CD14-positive monocyte (primary cell): ENCODE results near the gene HYAL1. TPM values are rescaled to one million over a fixed set of nuclear protein-coding genes. Genes with fewer than 3 reads are reported as not detected.
A peak's percentile ranks its signal among the peaks of the same experiment; 100 is the strongest.

Experiments
- DNase-seq, 3 donors: peaks; one replicate each; pipeline ENCODE4 v3.0.0-alpha.2; 2011 to 2022
- H2AFZ ChIP-seq: 2 replicates; pipeline ENCODE4 v1.6.0; 2012; ENCODE audit warnings: mild to moderate bottlenecking, low read depth, low read length, inconsistent platforms; ENCODE audit not compliant: insufficient read depth, poor library complexity, severe bottlenecking
- H3K27ac ChIP-seq, 2 donors: 1 replicate in 1 of 2; 2 replicates in 1 of 2; pipeline ENCODE4 v1.5.1; 2012 to 2013; ENCODE audit warnings: low read length in 2 of 2, control low read depth in 1 of 2, inconsistent platforms in 1 of 2, low read depth in 1 of 2, mild to moderate bottlenecking in 1 of 2
- H3K27me3 ChIP-seq, 2 donors: one replicate each; pipeline versions ENCODE4 v1.6.0 to v1.6.1; 2011 to 2013; ENCODE audit warnings: low read length in 2 of 2; ENCODE audit not compliant: control insufficient read depth in 2 of 2, insufficient read depth in 2 of 2
- H3K36me3 ChIP-seq, 2 donors: replicated peaks in 1 of 2; 1 replicate in 1 of 2; 2 replicates in 1 of 2; pipeline versions ENCODE4 v1.5.1 to v1.6.1; 2012 to 2013; ENCODE audit warnings: low read length in 2 of 2, control low read depth in 1 of 2, inconsistent platforms in 1 of 2, mild to moderate bottlenecking in 1 of 2; ENCODE audit not compliant: insufficient read depth in 2 of 2, control insufficient read depth in 1 of 2
- H3K4me1 ChIP-seq, 2 donors: 1 replicate in 1 of 2; 2 replicates in 1 of 2; pipeline versions ENCODE4 v1.5.1 to v1.6.1; 2012 to 2013; ENCODE audit warnings: low read length in 2 of 2, control low read depth in 1 of 2, inconsistent platforms in 1 of 2, mild to moderate bottlenecking in 1 of 2, moderate library complexity in 1 of 2; ENCODE audit not compliant: insufficient read depth in 2 of 2, control insufficient read depth in 1 of 2
- H3K4me2 ChIP-seq: replicated peaks from 2 replicates; pipeline ENCODE3; 2012; ENCODE audit warnings: low read length, moderate library complexity, mild to moderate bottlenecking; ENCODE audit not compliant: poor library complexity, severe bottlenecking; ENCODE audit errors: extremely low read depth
- H3K4me3 ChIP-seq, 3 experiments: fragments of 200-600 bp in 1 of 3; sonication (generic) in 1 of 3; replicated peaks in 1 of 3; 1 replicate in 2 of 3; 2 replicates in 1 of 3; pipeline ENCODE4 v1.5.1; 2011 to 2013; ENCODE audit warnings: low read length in 3 of 3, mild to moderate bottlenecking in 3 of 3, control low read depth in 2 of 3, low read depth in 2 of 3, inconsistent platforms in 1 of 3, moderate library complexity in 1 of 3
- H3K79me2 ChIP-seq: 2 replicates; pipeline ENCODE4 v1.6.0; 2012; ENCODE audit warnings: mild to moderate bottlenecking, control low read depth, inconsistent platforms, low read length, moderate library complexity; ENCODE audit not compliant: insufficient read depth
- H3K9ac ChIP-seq: 2 replicates; pipeline ENCODE4 v1.6.0; 2017; ENCODE audit warnings: low read length, mild to moderate bottlenecking; ENCODE audit not compliant: insufficient read depth, poor library complexity, severe bottlenecking
- H3K9me3 ChIP-seq, 2 donors: replicated peaks in 1 of 2; 1 replicate in 1 of 2; 2 replicates in 1 of 2; pipeline versions ENCODE4 v1.5.1 to v1.6.1; 2012 to 2013; ENCODE audit warnings: low read length in 2 of 2, control low read depth in 1 of 2; ENCODE audit not compliant: control insufficient read depth in 1 of 2, insufficient read depth in 1 of 2
- H4K20me1 ChIP-seq: 2 replicates; pipeline ENCODE4 v1.6.0; 2012; ENCODE audit warnings: mild to moderate bottlenecking, low read length, control low read depth, moderate library complexity; ENCODE audit not compliant: insufficient read depth
- H3K27ac Mint-ChIP-seq, 7 donors: one replicate each; pipeline ENCODE4 v1.8.0; 2020; ENCODE audit warnings: mild to moderate bottlenecking in 7 of 7, mixed read lengths in 7 of 7, moderate library complexity in 6 of 7, inconsistent platforms in 2 of 7
- H3K27me3 Mint-ChIP-seq, 3 donors: one replicate each; pipeline ENCODE4 v1.8.0; 2021 to 2022; ENCODE audit warnings: low read depth in 3 of 3, mild to moderate bottlenecking in 3 of 3, mixed read lengths in 3 of 3, moderate library complexity in 3 of 3, inconsistent platforms in 1 of 3
- H3K36me3 Mint-ChIP-seq, 2 donors: one replicate each; pipeline ENCODE4 v1.8.0; 2020; ENCODE audit warnings: mixed read lengths in 2 of 2, inconsistent platforms in 1 of 2, mild to moderate bottlenecking in 1 of 2
- H3K4me1 Mint-ChIP-seq: one replicate; pipeline ENCODE4 v1.8.0; 2020; ENCODE audit warnings: mild to moderate bottlenecking, mixed read lengths
- H3K4me3 Mint-ChIP-seq, 2 donors: one replicate each; pipeline ENCODE4 v1.8.0; 2020; ENCODE audit warnings: mild to moderate bottlenecking in 2 of 2, mixed read lengths in 2 of 2, moderate library complexity in 1 of 2
- H3K9me3 Mint-ChIP-seq, 7 donors: one replicate each; pipeline ENCODE4 v1.8.0; 2020 to 2022; ENCODE audit warnings: mixed read lengths in 7 of 7, mild to moderate bottlenecking in 6 of 7, moderate library complexity in 6 of 7, inconsistent platforms in 2 of 7
- WGBS: methylation state at CpG from one replicate; pipeline ENCODE4 v1.1.5; 2013; ENCODE audit warnings: missing lambda C conversion rate; ENCODE audit not compliant: insufficient coverage; 5-methylcytosine and 5-hydroxymethylcytosine counted together
- intact Hi-C, 2 donors: fragments of 100-400 bp; cut with micrococcal nuclease; formaldehyde crosslinking; loops; one replicate each; pipeline versions ENCODE4 v1.15.0 to v1.15.1; 2023
- polyA plus RNA-seq, 3 donors: library from polyadenylated mRNA; depleted of rRNA in 1 of 3; unstranded in 2 of 3; stranded (reverse) in 1 of 3; fragments of 300-500 nt in 2 of 3; fragments of >200 nt in 1 of 3; fragmentation: Illumina TruSeq in 2 of 3; gene quantifications; 1 replicate in 2 of 3; 2 replicates in 1 of 3; pipeline ENCODE4 v1.2.3, GENCODE V29; 2012 to 2021
- TF ChIP-seq, protein P1 (sequence below): fragments of 200-600 bp; IDR thresholded peaks from one replicate; pipeline ENCODE4 v1.8.0; 2022; ENCODE audit warnings: antibody characterized with exemption, mild to moderate bottlenecking

Gene HYAL1
- polyA plus RNA-seq, 3 donors: 0.57 TPM; not detected in 2

DNA sequence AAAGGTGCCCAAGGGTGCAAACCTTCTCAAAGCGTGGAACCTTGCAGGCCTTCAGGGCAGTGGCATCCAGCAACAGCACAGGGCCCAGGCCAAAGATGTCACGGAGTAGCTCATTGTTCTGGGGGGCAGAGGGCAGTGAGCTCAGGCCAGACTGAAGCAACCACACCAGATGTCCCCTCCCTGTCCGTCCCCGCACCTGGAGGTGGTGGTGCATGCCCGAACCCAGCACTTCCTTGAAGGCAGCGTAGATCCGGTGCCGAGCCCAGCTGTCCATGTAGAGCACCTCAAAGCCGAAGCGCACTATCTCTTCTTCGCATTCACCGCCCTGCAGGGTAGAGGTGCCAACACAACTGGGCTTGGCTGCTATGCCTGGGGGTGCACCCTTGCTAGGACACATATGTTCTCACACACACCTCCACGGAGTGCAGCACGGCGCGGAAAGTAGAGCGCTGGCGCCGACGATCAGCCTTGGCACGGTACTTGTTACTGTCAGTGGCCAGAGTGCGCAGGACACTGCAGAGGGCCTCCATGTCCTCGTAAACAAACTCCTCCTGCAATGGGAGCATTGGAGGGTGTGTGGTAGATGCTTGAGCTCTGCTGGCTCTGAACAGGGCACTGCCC lies 14.9 kb downstream of the HYAL1 start:
- H3K4me3 Mint-ChIP-seq: no peak overlapping the region
- 99% methylated on average over 21 of the region's 23 CpGs for WGBS

DNA sequence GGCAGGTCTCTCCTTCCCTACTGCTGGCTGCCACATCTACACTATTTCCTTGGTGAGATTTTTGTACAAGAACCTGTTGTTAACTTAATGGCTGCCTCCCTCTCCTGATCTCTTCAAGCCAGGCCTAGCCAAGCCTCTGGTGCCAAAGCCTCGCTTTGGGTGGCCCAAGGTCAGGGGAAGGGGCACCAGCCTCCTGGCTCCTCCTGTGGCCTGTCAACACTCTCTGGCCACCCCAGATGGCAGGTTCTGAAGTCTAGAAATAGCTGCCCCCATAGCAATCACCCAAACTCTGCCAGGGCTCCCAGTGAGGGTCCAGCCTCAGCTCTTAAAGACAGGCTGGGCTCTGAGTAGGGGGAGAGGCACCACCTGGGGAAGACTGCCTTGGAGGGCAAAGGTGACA lies 16.1 kb downstream of the HYAL1 start:
- no peaks in the 10 kb centered on the region for H4K20me1 ChIP-seq
- H3K4me1 ChIP-seq: peaks cover 9 to 13% of the 10 kb centered on the region in 2 donors

More for the DNA sequence above, 14.9 kb downstream of the HYAL1 start:
- peak in 1 of 3 donors; percentile 4 for DNase-seq
- intact Hi-C loops: no loop called here
- Mint-ChIP-seq H3K27me3 (peaks cover 0 to 2% (median 1%) of the 10 kb centered on the region in 3 donors), H3K36me3 (peaks cover 23 to 34% of the 10 kb centered on the region in 2 donors), H3K4me1 (peaks cover 14% of the 10 kb centered on the region), H3K27ac (peak overlapping the region in 1 of 7 donors; percentile 69), H3K9me3 (no peaks in the 10 kb centered on the region)
- peaks cover 16 to 22% of the 10 kb centered on the region in 2 donors for H3K4me1 ChIP-seq
- no peak overlapping the region for H3K4me2 ChIP-seq
- H3K36me3 ChIP-seq: peaks cover 34 to 41% of the 10 kb centered on the region in 2 donors
- H4K20me1 ChIP-seq: no peaks in the 10 kb centered on the region
- TF ChIP-seq, protein P1, sequence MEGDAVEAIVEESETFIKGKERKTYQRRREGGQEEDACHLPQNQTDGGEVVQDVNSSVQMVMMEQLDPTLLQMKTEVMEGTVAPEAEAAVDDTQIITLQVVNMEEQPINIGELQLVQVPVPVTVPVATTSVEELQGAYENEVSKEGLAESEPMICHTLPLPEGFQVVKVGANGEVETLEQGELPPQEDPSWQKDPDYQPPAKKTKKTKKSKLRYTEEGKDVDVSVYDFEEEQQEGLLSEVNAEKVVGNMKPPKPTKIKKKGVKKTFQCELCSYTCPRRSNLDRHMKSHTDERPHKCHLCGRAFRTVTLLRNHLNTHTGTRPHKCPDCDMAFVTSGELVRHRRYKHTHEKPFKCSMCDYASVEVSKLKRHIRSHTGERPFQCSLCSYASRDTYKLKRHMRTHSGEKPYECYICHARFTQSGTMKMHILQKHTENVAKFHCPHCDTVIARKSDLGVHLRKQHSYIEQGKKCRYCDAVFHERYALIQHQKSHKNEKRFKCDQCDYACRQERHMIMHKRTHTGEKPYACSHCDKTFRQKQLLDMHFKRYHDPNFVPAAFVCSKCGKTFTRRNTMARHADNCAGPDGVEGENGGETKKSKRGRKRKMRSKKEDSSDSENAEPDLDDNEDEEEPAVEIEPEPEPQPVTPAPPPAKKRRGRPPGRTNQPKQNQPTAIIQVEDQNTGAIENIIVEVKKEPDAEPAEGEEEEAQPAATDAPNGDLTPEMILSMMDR: no peak
- no peak overlapping the region for H3K4me3 ChIP-seq
- H3K9me3 ChIP-seq: no peaks in the 10 kb centered on the region
- no peak overlapping the region for H3K27ac ChIP-seq
- H2AFZ ChIP-seq: no peak overlapping the region
- H3K27me3 ChIP-seq: no peaks in the 10 kb centered on the region
- H3K9ac ChIP-seq: no peak overlapping the region
- peaks cover 18% of the 10 kb centered on the region for H3K79me2 ChIP-seq

More for the DNA sequence above, 16.1 kb downstream of the HYAL1 start:
- no peak overlapping the region for H3K27ac ChIP-seq
- no peak overlapping the region for H3K9ac ChIP-seq
- no peaks in the 10 kb centered on the region for H3K9me3 ChIP-seq
- Mint-ChIP-seq H3K4me1 (peaks cover 7% of the 10 kb centered on the region), H3K36me3 (peaks cover 23 to 34% of the 10 kb centered on the region in 2 donors), H3K27me3 (peaks cover 4% of the 10 kb centered on the region in 3 donors), H3K27ac (peak overlapping the region in 1 of 7 donors; percentile 59), H3K4me3 (no peak overlapping the region), H3K9me3 (peaks cover 0 to 2% (median 0%) of the 10 kb centered on the region in 7 donors)
- H3K79me2 ChIP-seq: peaks cover 18% of the 10 kb centered on the region
- TF ChIP-seq, protein P1: no peak
- intact Hi-C loops: no loop called here
- no peak for DNase-seq
- H2AFZ ChIP-seq: no peak overlapping the region
- no peaks in the 10 kb centered on the region for H3K27me3 ChIP-seq
- no peak overlapping the region for H3K4me2 ChIP-seq
- 100% methylated on average over 1 of the region's 1 CpG for whole genome bisulfite sequencing
- no peak overlapping the region for H3K4me3 ChIP-seq
- peaks cover 34 to 41% of the 10 kb centered on the region in 2 donors for H3K36me3 ChIP-seq
